ENCODE data around the gene CDX4. TPM values are rescaled to one million over a fixed set of nuclear protein-coding genes. Genes with fewer than 3 reads are reported as not detected.
"Not testable (repeated sequence)": the region's sequence is repeated elsewhere in the genome, so short reads cannot be mapped to it uniquely, and the experiment has no call there.

Gene CDX4
- total and polyA plus RNA-seq, 3 experiments from 2014 or later: not detected

DNA sequence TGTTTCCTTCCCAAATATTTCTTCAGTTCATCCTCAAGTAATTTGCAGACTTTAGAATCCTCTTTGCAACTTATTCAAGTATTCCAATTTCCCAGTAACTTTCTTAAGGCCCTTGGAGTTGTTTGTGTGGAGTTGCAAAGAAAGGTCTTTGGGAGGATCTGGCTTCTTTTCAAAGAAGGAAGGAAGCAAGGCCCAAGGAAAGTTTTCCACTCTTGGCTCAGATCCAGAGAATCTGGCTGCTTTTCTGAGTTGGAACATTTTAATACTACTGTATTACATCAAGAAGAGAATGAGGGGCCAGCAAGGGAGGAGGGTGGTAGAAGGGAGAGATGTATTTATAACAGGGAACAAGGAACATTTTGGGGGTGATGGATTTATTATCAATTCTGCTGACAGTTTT is 10.5 kb downstream of the CDX4 start:
- H3K9me3 ChIP-seq (ENCODE audit: low read length): no peaks in the 10 kb centered on the region
- ChIA-PET POLR2A (no interaction called here), CTCF (no interaction called here)
- H3K36me3 ChIP-seq (ENCODE audit: insufficient read depth, low read length): no peaks in the 10 kb centered on the region
- no peaks in the 10 kb centered on the region for H3K4me1 ChIP-seq (ENCODE audit: insufficient read depth, low read length)
- Mint-ChIP-seq H3K9me3 (peaks cover 0 to 5% (median 0%) of the 10 kb centered on the region in 5 donors), H3K4me1 (no peaks in the 10 kb centered on the region), H3K27ac (no peak overlapping the region), H3K4me3 (no peak overlapping the region), H3K36me3 (no peaks in the 10 kb centered on the region), H3K27me3 (peaks cover 8 to 13% of the 10 kb centered on the region in 2 donors)
- no peak overlapping the region for H3K4me3 ChIP-seq (ENCODE audit: low read length)
- no peaks in the 10 kb centered on the region for H3K27me3 ChIP-seq (ENCODE audit: insufficient read depth, low read length, poor library complexity, severe bottlenecking)
- no peak overlapping the region for H3K27ac ChIP-seq (ENCODE audit: low read depth, low read length)
- no peak for DNase-seq

DNA sequence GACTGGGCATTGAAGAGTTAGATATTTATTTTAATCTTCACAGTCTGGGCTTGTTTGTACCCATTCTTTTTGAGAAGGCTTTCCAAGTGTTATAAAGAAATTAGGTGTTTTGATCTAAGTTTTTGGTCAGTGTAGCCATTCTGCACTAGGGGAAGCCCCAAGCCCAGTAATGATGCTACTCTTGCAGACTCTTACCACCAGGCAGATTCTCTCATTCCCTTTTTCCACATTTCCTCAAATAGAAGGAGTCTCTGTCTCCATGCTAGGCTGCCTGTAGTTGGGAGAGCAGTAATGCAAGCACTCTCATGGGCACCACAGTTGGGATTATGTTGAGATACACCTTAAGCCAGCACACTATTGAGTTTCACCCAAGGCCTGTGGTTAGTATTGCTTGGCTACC is 21.5 kb downstream of the CDX4 start:
- CTCF ChIA-PET: no interaction called here
- no peak overlapping the region for H3K27ac Mint-ChIP-seq
- POLR2A ChIA-PET: no interaction called here
- peaks cover 0 to 6% of the 10 kb centered on the region in 2 donors for H3K27me3 Mint-ChIP-seq
- no peak overlapping the region for H3K4me3 Mint-ChIP-seq
- Histone ChIP-seq H3K27ac (ENCODE audit: low read depth, low read length) (no peak overlapping the region), H3K9me3 (ENCODE audit: low read length) (no peaks in the 10 kb centered on the region), H3K36me3 (ENCODE audit: insufficient read depth, low read length) (no peaks in the 10 kb centered on the region), H3K27me3 (ENCODE audit: insufficient read depth, low read length, poor library complexity, severe bottlenecking) (no peaks in the 10 kb centered on the region), H3K4me1 (ENCODE audit: insufficient read depth, low read length) (no peaks in the 10 kb centered on the region), H3K4me3 (ENCODE audit: low read length) (no peak overlapping the region)
- peaks cover 0 to 4% (median 0%) of the 10 kb centered on the region in 5 donors for H3K9me3 Mint-ChIP-seq
- no peak for DNase-seq
- no peaks in the 10 kb centered on the region for H3K4me1 Mint-ChIP-seq
- H3K36me3 Mint-ChIP-seq: no peaks in the 10 kb centered on the region

GRCh38 chrX:73478961-73479360 is 32.1 kb downstream of the CDX4 start:
- H3K4me1 Mint-ChIP-seq: no peaks in the 10 kb centered on the region
- H3K27me3 Mint-ChIP-seq: peaks cover 0 to 15% of the 10 kb centered on the region in 2 donors
- CTCF ChIA-PET: no interaction called here
- peaks cover 2 to 6% (median 5%) of the 10 kb centered on the region in 5 donors for H3K9me3 Mint-ChIP-seq
- Histone ChIP-seq H3K4me1 (ENCODE audit: insufficient read depth, low read length) (no peaks in the 10 kb centered on the region), H3K36me3 (ENCODE audit: insufficient read depth, low read length) (no peaks in the 10 kb centered on the region), H3K9me3 (ENCODE audit: low read length) (no peaks in the 10 kb centered on the region), H3K27ac (ENCODE audit: low read depth, low read length) (no peak overlapping the region), H3K27me3 (ENCODE audit: insufficient read depth, low read length, poor library complexity, severe bottlenecking) (no peaks in the 10 kb centered on the region), H3K4me3 (ENCODE audit: low read length) (no peak overlapping the region)
- H3K4me3 Mint-ChIP-seq: no peak overlapping the region
- H3K27ac Mint-ChIP-seq: no peak overlapping the region
- H3K36me3 Mint-ChIP-seq: no peaks in the 10 kb centered on the region
- POLR2A ChIA-PET: no interaction called here
- no peak for DNase-seq

GRCh38 chrX:73481521-73481920 is 34.7 kb downstream of the CDX4 start:
- H3K4me3 Mint-ChIP-seq: no peak overlapping the region
- no peak overlapping the region for H3K27ac Mint-ChIP-seq
- Histone ChIP-seq H3K4me3 (ENCODE audit: low read length) (no peak overlapping the region), H3K4me1 (ENCODE audit: insufficient read depth, low read length) (no peaks in the 10 kb centered on the region), H3K27ac (ENCODE audit: low read depth, low read length) (no peak overlapping the region), H3K27me3 (ENCODE audit: insufficient read depth, low read length, poor library complexity, severe bottlenecking) (no peaks in the 10 kb centered on the region), H3K36me3 (ENCODE audit: insufficient read depth, low read length) (no peaks in the 10 kb centered on the region), H3K9me3 (ENCODE audit: low read length) (no peaks in the 10 kb centered on the region)
- H3K36me3 Mint-ChIP-seq: no peaks in the 10 kb centered on the region
- ChIA-PET POLR2A (no interaction called here), CTCF (no interaction called here)
- no peak for DNase-seq
- peaks cover 0 to 19% of the 10 kb centered on the region in 2 donors for H3K27me3 Mint-ChIP-seq
- no peaks in the 10 kb centered on the region for H3K4me1 Mint-ChIP-seq
- H3K9me3 Mint-ChIP-seq: peaks cover 2 to 6% (median 5%) of the 10 kb centered on the region in 5 donors

DNA sequence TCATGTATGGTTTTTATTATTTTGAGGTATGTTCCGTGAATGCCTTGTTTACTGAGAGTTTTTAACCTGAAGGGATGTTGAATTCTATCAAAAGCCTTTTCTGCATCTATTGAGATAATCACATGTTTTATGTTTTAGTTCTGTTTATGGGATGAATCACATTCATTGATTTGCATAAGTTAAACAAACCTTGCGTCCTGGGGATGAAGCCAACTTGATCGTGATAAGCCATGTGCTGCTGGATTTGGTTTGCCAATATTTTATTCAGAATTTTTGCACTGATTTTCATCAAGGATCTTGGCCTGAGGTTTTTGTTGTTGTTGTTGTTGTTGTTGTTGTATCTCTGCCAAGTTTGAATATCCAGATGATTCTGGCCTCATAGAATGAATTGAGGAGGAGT is 43.8 kb downstream of the CDX4 start:
- Histone ChIP-seq H3K4me3 (ENCODE audit: low read length) (no peak overlapping the region), H3K9me3 (ENCODE audit: low read length) (no peaks in the 10 kb centered on the region), H3K27ac (ENCODE audit: low read depth, low read length) (no peak overlapping the region), H3K36me3 (ENCODE audit: insufficient read depth, low read length) (no peaks in the 10 kb centered on the region), H3K27me3 (ENCODE audit: insufficient read depth, low read length, poor library complexity, severe bottlenecking) (no peaks in the 10 kb centered on the region), H3K4me1 (ENCODE audit: insufficient read depth, low read length) (no peaks in the 10 kb centered on the region)
- ChIA-PET CTCF (no interaction called here), POLR2A (no interaction called here)
- Mint-ChIP-seq H3K9me3 (peaks cover 0 to 19% (median 11%) of the 10 kb centered on the region in 5 donors), H3K4me1 (no peaks in the 10 kb centered on the region), H3K36me3 (no peaks in the 10 kb centered on the region), H3K4me3 (no peak overlapping the region), H3K27me3 (peaks cover 0 to 12% of the 10 kb centered on the region in 2 donors), H3K27ac (no peak overlapping the region)
- no peak for DNase-seq

DNA sequence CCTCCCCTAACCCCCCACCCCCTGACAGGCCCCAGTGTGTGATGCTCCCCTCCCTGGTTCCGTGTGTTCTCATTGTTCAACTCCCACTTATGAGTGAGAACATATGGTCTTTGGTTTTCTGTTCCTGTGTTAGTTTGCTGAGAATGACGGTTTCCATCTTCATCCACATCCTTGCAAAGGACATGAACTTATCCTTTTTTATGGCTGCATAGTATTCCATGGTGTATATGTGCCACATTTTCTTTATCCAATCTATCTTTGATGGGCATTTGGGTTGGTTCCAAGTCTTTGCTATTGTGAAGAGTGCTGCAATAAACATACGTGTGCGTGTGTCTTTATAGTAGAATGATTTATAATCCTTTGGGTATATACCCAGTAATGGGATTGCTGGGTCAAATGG is 45.3 kb downstream of the CDX4 start:
- H3K4me3 ChIP-seq (ENCODE audit: low read length); CTCF ChIA-PET; H3K27ac ChIP-seq (ENCODE audit: low read depth, low read length); H3K27ac Mint-ChIP-seq; DNase-seq; H3K36me3 ChIP-seq (ENCODE audit: insufficient read depth, low read length); POLR2A ChIA-PET; H3K4me1 Mint-ChIP-seq; H3K4me1 ChIP-seq (ENCODE audit: insufficient read depth, low read length); H3K4me3 Mint-ChIP-seq; H3K27me3 ChIP-seq (ENCODE audit: insufficient read depth, low read length, poor library complexity, severe bottlenecking); H3K36me3 Mint-ChIP-seq; H3K9me3 ChIP-seq (ENCODE audit: low read length): not testable (repeated sequence)
- Mint-ChIP-seq H3K27me3 (peaks cover 0 to 12% of the 10 kb centered on the region in 2 donors), H3K9me3 (peaks cover 0 to 19% (median 11%) of the 10 kb centered on the region in 5 donors)

Other genes with a start within 250 kb of the CDX4 start
- gene NAP1L2, start 232.2 kb upstream of the CDX4 start, total RNA-seq: 1 to 10 TPM; 2.5 to 3.1 TPM
- 1.8 TPM for gene NAP1L2, start 232.2 kb upstream of the CDX4 start, polyA plus RNA-seq
- gene CHIC1, start 116.1 kb downstream of the CDX4 start, total RNA-seq: 1 to 10 TPM; 7.7 to 8.9 TPM
- 2.5 TPM for gene CHIC1, start 116.1 kb downstream of the CDX4 start, polyA plus RNA-seq